Measurements from ENCODE around the gene NBAS.

GRCh38 chr2:15334644-15335326 lies 226.3 kb downstream of the NBAS start:
- no peak for TF ChIP-seq CTCF (IDR thresholded peaks at IDR 0.05)
- no peak for TF ChIP-seq CEBPB (IDR thresholded peaks at IDR 0.05)
- TF ChIP-seq MYC (IDR thresholded peaks at IDR 0.05; ENCODE audit: borderline replicate concordance, low read length) = no peak

Data from A549 (cell line).